Effector memory CD4-positive, alpha-beta T cell (primary cell): ENCODE data around the gene COQ10A.
"Not testable (repeated sequence)": the region's sequence is repeated elsewhere in the genome, so short reads cannot be mapped to it uniquely, and the experiment has no call there.

ENCODE experiments used
- DNase-seq, 3 donors: peaks; one replicate each; pipeline ENCODE4 v3.0.0-alpha.2; 2020
- H3K27ac ChIP-seq: 2 replicates; pipeline ENCODE4 v1.7.0; 2013; ENCODE audit warnings: mild to moderate bottlenecking, low read length, moderate library complexity; ENCODE audit not compliant: insufficient read depth, poor library complexity, severe bottlenecking
- H3K27me3 ChIP-seq: replicated peaks from 2 replicates; pipeline ENCODE4 v1.7.0; 2013; ENCODE audit warnings: mild to moderate bottlenecking, low read length; ENCODE audit not compliant: insufficient read depth, control insufficient read depth, poor library complexity, severe bottlenecking
- H3K36me3 ChIP-seq: 2 replicates; pipeline ENCODE4 v1.7.0; 2013; ENCODE audit warnings: mild to moderate bottlenecking, low read length, moderate library complexity; ENCODE audit not compliant: control insufficient read depth, insufficient read depth
- H3K4me1 ChIP-seq: 2 replicates; pipeline ENCODE4 v1.7.0; 2013; ENCODE audit warnings: low read length, mild to moderate bottlenecking; ENCODE audit not compliant: control insufficient read depth, insufficient read depth, poor library complexity, severe bottlenecking
- H3K4me3 ChIP-seq: 2 replicates; pipeline ENCODE4 v1.7.0; 2013; ENCODE audit warnings: low read length, low read depth, mild to moderate bottlenecking; ENCODE audit not compliant: insufficient read depth, poor library complexity, severe bottlenecking
- H3K9me3 ChIP-seq: 2 replicates; pipeline ENCODE4 v1.7.0; 2013; ENCODE audit warnings: mild to moderate bottlenecking, low read length, moderate library complexity; ENCODE audit not compliant: control insufficient read depth

The COQ10A gene

DNA sequence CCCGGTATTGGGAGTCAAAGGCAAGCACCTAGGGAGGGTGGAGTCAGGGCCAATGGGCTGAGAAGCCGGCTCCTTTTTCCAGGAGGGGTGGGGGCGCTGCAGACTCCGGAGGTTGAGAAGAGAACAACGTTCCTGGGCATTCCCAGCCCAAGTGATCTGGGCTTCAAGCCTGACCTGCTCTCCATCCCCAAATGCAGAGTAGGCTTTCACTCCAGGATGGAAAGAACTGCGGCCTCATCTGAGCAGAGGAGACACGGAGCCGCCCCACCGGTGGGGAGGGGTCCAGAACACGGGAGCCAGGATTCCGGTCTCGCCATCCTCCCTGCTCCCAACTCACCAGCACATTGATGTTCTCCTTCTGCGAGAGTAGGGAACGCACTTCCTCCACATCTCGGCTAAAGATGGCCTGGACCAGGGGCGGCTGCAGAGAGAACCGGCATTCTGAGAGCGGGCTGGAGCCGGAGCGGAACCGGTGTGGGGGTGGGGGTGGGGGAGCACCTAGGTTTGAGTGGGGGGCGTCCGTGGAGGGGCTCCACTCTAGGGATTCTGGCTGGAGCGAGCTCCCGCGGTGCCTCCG is 9.2 kb upstream of the COQ10A start:
- no peak for DNase-seq
- H3K9me3 ChIP-seq, result no peaks in the 10 kb centered on the region
- no peaks in the 10 kb centered on the region for H3K27me3 ChIP-seq
- H3K4me3 ChIP-seq, result peak overlapping the region; percentile 67
- peaks cover 24% of the 10 kb centered on the region for H3K36me3 ChIP-seq
- H3K4me1 ChIP-seq, result peaks cover 19% of the 10 kb centered on the region
- peak overlapping the region; percentile 71 for H3K27ac ChIP-seq

DNA sequence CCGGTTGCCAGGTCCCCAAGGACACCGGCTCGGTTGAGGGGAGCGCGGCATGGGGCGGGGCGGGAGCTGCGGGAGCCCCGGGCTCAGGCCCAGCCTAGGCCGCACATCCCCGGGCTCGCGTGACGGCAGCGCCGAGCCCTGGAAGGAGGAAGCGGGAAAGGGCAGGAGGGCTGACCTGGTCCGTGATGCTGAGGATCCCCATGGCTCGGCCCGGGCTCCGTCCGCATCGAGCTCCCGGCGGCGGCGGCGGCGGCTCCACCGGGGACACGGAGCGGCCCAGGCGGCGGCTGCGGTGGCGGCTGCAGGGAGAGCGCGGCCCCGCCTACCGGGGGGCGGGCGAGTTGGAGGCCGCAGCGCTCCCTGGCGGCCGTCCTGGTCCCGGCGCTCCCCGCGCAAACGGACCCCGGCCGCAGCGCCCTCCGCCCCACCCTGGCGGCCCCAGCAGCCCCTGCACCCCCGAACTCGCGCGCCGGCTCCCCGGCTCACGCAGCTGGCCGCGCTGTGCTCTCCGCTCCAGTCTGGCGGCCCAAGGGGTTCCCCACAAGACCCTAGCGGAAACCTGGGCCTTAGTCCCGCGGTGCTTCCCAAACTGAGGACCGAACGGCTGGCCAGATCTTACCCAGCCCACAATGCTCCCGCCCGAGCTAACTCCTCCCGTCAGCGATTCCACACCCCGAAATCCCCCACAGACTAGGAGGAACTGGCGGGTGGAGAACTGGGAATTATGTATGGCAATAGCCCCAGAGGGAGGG is 8.5 kb upstream of the COQ10A start, which contains the start of gene ANKRD52:
ANKRD52 (minus strand) TSS at position 317 of the 752 bp plus-strand sequence; CDS start at position 202, 115 bp downstream.
- peaks cover 19% of the 10 kb centered on the region for H3K4me1 ChIP-seq
- peak within 1 kb of the TSS; percentile 83 for H3K4me3 ChIP-seq
- H3K27me3 ChIP-seq, result no peaks in the 10 kb centered on the region
- peak; percentile 66 to 70 (median 67) for DNase-seq
- peak within 1 kb of the TSS; percentile 71 for H3K27ac ChIP-seq
- no peaks in the 10 kb centered on the region for H3K9me3 ChIP-seq
- peaks cover 17% of the 10 kb centered on the region for H3K36me3 ChIP-seq

DNA sequence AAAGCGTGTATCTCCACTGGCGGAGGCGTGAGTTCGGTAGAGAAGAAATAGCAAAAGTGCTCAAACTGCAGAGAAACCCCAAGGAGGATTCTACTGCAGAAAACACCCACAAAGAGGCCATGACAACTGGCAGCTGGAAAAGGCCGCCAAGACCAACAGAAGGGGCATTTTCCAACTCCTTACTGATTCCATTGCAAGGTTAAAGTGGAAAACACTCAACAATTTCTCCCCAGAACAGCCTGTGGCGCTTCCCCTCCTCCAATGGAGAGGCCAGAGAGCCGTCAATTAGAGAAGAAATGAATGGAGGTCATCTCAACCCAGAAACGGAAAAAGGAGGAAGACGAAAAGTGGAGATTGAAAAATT is 7.9 kb upstream of the COQ10A start:
- no peak for DNase-seq
- H3K36me3 ChIP-seq, result peaks cover 12% of the 10 kb centered on the region
- no peaks in the 10 kb centered on the region for H3K9me3 ChIP-seq
- H3K4me1 ChIP-seq, result peaks cover 19% of the 10 kb centered on the region
- H3K27ac ChIP-seq, result peak overlapping the region; percentile 54
- peak overlapping the region; percentile 83 for H3K4me3 ChIP-seq
- H3K27me3 ChIP-seq, result no peaks in the 10 kb centered on the region

DNA sequence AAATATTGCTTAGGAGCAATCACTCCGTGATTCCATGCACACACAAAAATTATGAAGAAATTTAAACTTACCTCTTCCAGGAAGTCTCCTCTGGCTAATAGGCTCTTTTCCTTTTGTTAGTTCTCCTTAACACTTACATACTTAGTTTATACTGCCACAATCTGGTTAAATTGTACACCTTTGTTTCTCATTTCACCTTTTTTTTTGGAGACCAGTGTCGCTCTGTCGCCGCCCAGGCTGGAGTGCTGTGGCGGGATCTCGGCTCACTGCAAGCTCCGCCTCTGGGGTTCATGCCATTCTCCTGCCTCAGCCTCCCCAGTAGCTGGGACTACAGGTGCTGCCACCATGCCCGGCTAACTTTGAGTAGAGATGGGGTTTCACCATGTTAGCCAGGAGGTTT is 6.4 kb upstream of the COQ10A start:
- H3K4me3 ChIP-seq, result no peak overlapping the region
- H3K27ac ChIP-seq, result no peak overlapping the region
- DNase-seq, result no peak
- H3K9me3 ChIP-seq, result no peaks in the 10 kb centered on the region
- no peaks in the 10 kb centered on the region for H3K27me3 ChIP-seq
- peaks cover 19% of the 10 kb centered on the region for H3K4me1 ChIP-seq
- no peaks in the 10 kb centered on the region for H3K36me3 ChIP-seq

DNA sequence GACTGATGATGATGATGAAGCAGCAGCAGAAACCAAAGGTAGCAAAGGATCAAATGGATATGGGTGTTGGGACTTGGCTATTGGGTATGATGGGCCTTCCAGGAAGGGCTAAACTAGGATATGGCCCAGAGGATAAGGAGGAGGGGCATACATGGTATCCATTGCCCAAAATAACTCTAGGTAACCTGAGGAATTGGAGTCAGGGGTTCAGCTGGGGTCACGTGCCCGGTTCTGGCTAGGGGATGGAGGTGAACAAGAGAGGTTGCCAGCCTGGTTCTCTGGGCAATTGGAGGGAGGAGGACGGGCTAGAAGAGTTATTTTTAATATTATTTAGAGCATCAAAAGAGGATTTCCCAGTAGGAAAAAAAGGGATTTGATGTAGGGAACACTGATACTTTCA is 5.8 kb upstream of the COQ10A start:
- H3K9me3 ChIP-seq, result no peaks in the 10 kb centered on the region
- H3K36me3 ChIP-seq, result no peaks in the 10 kb centered on the region
- no peak overlapping the region for H3K4me3 ChIP-seq
- peaks cover 19% of the 10 kb centered on the region for H3K4me1 ChIP-seq
- DNase-seq, result no peak
- H3K27me3 ChIP-seq, result no peaks in the 10 kb centered on the region
- H3K27ac ChIP-seq, result no peak overlapping the region

DNA sequence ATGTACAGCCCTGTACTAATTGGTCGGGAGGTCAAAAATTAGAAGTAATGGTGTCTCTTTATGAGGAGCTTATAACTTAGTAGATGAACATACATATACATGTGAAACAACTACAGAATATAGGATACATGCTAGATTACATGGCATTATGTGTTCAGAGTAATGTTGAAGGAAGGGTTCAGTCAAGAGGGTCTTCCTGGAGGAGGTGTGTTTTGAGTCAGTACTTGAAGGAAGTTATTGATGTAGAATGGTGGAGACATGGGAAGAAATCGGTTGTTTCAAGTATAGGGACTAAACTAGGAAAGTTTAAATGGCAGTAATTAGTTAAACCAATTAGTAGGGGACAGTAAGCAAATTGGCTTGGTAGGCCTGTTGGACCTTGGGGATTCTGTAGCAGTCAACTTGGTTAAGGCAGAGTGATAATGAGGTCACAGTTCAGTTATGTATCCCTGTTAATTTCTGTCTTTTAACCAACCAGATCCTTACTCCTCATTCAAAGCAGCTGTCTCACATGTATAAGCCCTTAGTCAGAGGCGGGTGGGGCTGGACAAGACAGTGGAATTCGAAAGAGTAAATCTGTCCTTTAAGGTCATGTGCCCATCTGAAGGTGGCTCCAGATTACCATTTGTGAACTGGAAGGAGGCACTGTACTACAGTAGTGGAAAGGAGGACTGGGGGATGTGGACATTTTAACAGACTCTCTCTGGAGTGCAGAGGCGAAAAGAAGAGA is 5.1 kb upstream of the COQ10A start:
- H3K9me3 ChIP-seq, result no peaks in the 10 kb centered on the region
- H3K4me3 ChIP-seq, result no peak overlapping the region
- peaks cover 22% of the 10 kb centered on the region for H3K4me1 ChIP-seq
- H3K36me3 ChIP-seq, result no peaks in the 10 kb centered on the region
- H3K27ac ChIP-seq, result no peak overlapping the region
- H3K27me3 ChIP-seq, result no peaks in the 10 kb centered on the region
- no peak for DNase-seq

DNA sequence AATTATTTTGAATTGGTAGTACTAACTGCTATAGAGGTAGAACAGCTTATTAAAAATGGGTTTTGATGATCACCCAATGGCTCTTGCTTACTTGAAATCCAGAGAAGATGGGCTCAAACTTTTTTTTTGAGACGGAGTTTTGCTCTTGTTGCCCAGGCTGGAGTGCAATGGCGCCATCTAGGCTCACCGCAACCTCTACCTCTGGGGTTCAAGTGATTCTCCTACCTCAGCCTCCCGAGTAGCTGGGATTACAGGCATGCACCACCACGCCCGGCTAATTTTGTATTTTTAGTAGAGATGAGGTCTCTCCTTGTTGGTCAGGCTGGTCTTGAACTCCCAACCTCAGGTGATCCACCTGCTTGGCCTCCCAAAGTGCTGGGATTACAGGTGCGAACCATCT is 3.8 kb upstream of the COQ10A start:
- not testable (repeated sequence) for H3K27me3 ChIP-seq, H3K36me3 ChIP-seq, DNase-seq, H3K9me3 ChIP-seq, H3K4me3 ChIP-seq, H3K27ac ChIP-seq
- peaks cover 16% of the 10 kb centered on the region for H3K4me1 ChIP-seq

DNA sequence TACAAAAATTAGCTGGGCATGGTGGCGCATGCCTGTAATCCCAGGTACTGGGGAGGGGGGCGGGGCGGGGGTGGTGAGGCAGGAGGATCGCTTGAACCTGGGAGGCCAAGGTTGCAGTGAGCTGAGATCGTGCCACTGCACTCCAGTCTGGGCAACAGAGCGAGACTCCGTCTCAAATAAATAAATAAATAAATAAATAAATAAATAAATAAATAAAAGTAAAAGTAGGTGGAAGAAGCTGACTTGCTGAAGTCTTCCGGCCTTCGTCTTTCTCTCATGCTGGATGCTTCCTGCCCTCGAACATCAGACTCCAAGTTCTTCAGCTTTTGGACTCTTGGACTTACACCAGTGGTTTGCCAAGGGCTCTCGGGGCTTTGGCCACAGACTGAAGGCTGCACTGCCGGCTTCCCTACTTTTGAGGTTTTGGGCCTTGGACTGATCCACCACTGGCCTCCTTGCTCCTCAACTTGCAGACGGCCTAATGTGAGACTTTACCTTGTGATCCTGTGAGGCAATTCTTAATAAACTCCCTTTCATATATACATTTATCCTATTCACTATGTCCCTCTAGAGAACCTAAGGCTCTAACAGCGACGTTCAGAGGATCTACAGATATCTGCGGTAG is 562 bp upstream of the COQ10A start:
- not testable (repeated sequence) for H3K27me3 ChIP-seq, H3K9me3 ChIP-seq, DNase-seq, H3K36me3 ChIP-seq
- H3K4me3 ChIP-seq, result peak overlapping the region; percentile 92
- H3K4me1 ChIP-seq, result peaks cover 10% of the 10 kb centered on the region
- H3K27ac ChIP-seq, result peak overlapping the region; percentile 96

DNA sequence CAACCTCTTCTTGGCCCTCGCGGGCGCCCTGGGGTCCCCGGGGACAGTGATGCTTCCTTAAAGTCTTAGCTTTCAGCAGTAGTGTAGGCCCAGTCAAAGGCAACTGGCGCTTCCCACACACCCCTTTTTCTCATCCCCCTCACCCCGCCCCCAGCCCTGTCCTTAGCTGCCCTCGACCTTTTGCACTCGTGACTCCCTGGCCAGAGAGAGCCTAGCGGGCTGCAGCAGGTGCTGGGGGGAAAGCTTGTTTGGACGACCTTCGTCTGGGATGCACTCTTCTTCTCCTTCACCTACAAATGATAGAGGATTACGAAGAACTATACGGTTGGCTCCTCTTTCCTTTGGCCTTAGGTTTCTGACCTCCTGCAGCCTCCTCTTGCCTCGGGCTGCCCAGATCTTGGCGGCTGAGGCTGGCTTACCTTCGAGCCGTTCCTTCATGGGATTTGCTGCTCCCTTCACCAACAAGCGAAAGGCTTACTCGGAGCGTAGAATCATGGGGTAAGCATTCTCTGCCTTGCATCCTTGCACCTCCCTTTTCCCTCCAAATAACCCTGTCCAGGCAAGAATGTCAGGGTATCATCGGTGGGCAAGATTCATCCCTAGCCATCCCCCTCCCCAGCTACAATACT is 815 bp downstream of the COQ10A start:
- Histone ChIP-seq H3K27me3 (no peaks in the 10 kb centered on the region), H3K4me1 (peaks cover 10% of the 10 kb centered on the region), H3K4me3 (peak overlapping the region; percentile 92), H3K36me3 (peaks cover 6% of the 10 kb centered on the region), H3K9me3 (no peaks in the 10 kb centered on the region), H3K27ac (peak overlapping the region; percentile 96)
- no peak for DNase-seq
